SK-N-SH (cell line): ENCODE measurements around the gene CRIP1. TPM values are rescaled to one million over a fixed set of nuclear protein-coding genes. Genes with fewer than 3 reads are reported as not detected.

Source experiments
- CTCF ChIA-PET: fragments of 300-600, 350-600 bp; formaldehyde crosslinking; extraction: SDS; loops from one replicate; lab custom pipeline; 2021; lab: Yijun Ruan, JAX
- POLR2A ChIA-PET: fragments of 350-600 bp; sonication (Branson Sonifier 250); formaldehyde crosslinking; extraction: SDS; loops from one replicate; lab custom pipeline; 2020; ENCODE audit warnings: antibody characterized with exemption, inconsistent platforms; lab: Yijun Ruan, JAX
- DNase-seq: peaks from one replicate; pipeline ENCODE4 v3.0.0; 2012
- H2AFZ ChIP-seq: fragments of 200-600 bp; sonication (generic); 2 replicates; pipeline ENCODE4 v1.8.1; 2016; ENCODE audit warnings: antibody characterized with exemption, mild to moderate bottlenecking, low read depth
- H3F3A ChIP-seq: fragments of 200-600 bp; sonication (generic); replicated peaks from 2 replicates; pipeline ENCODE3; 2016; ENCODE audit warnings: antibody characterized with exemption, mild to moderate bottlenecking; ENCODE audit not compliant: insufficient read depth
- H3K27ac ChIP-seq, 2 experiments: fragments of 200-500 bp in 1 of 2; fragments of 200-600 bp in 1 of 2; sonication (Bioruptor generic) in 1 of 2; sonication (generic), shearing (Covaris generic) in 1 of 2; 2 replicates each; pipeline versions ENCODE4 v1.5.1 to v1.6.1; 2014 to 2016; ENCODE audit warnings: low read depth in 2 of 2, inconsistent platforms in 1 of 2, low read length in 1 of 2, mild to moderate bottlenecking in 1 of 2, mixed read lengths in 1 of 2
- H3K27me3 ChIP-seq: fragments of 200-600 bp; sonication (generic), shearing (Covaris generic); 2 replicates; pipeline ENCODE4 v1.6.1; 2016; ENCODE audit warnings: mixed run types; ENCODE audit not compliant: insufficient read depth
- H3K36me3 ChIP-seq, 2 experiments: fragments of 200-500 bp in 1 of 2; fragments of 200-600 bp in 1 of 2; sonication (Bioruptor generic) in 1 of 2; sonication (generic) in 1 of 2; replicated peaks in 1 of 2; 2 replicates each; pipeline versions ENCODE3 to v1.5.1; 2014 to 2016; ENCODE audit warnings: low read length in 1 of 2, mild to moderate bottlenecking in 1 of 2; ENCODE audit not compliant: insufficient read depth in 2 of 2, control insufficient read depth in 1 of 2
- H3K4me1 ChIP-seq, 2 experiments: fragments of 200-500 bp in 1 of 2; fragments of 200-600 bp in 1 of 2; sonication (Bioruptor generic) in 1 of 2; sonication (generic), shearing (Covaris generic) in 1 of 2; 2 replicates each; pipeline versions ENCODE4 v1.5.1 to v1.6.1; 2014 to 2016; ENCODE audit warnings: low read depth in 1 of 2, low read length in 1 of 2, mixed run types in 1 of 2; ENCODE audit not compliant: insufficient read depth in 2 of 2, control insufficient read depth in 1 of 2
- H3K4me2 ChIP-seq: fragments of 200-600 bp; sonication (generic), shearing (Covaris generic); 2 replicates; pipeline ENCODE4 v1.6.1; 2017; ENCODE audit warnings: mixed run types
- H3K4me3 ChIP-seq, 2 experiments: fragments of 200-500 bp in 1 of 2; fragments of 200-600 bp in 1 of 2; sonication (Bioruptor generic) in 1 of 2; sonication (generic), shearing (Covaris generic) in 1 of 2; 2 replicates each; pipeline versions ENCODE4 v1.5.1 to v1.8.1; 2014 to 2016; ENCODE audit warnings: low read depth in 2 of 2, inconsistent platforms in 1 of 2, low read length in 1 of 2, mild to moderate bottlenecking in 1 of 2, mixed read lengths in 1 of 2, moderate library complexity in 1 of 2
- H3K79me2 ChIP-seq: fragments of 200-600 bp; sonication (generic); 2 replicates; pipeline ENCODE4 v1.8.1; 2017; ENCODE audit warnings: mild to moderate bottlenecking; ENCODE audit not compliant: insufficient read depth
- H3K9ac ChIP-seq: fragments of 200-600 bp; sonication (generic); 2 replicates; pipeline ENCODE4 v1.6.1; 2017; ENCODE audit warnings: mixed run types
- H3K9me2 ChIP-seq: fragments of 200-600 bp; sonication (generic); 2 replicates; pipeline ENCODE4 v1.6.1; 2017; ENCODE audit warnings: mixed run types
- H3K9me3 ChIP-seq: fragments of 200-600 bp; sonication (generic); 2 replicates; pipeline ENCODE4 v1.6.1; 2017; ENCODE audit warnings: mixed run types, mild to moderate bottlenecking, moderate library complexity
- H4K20me1 ChIP-seq: fragments of 200-600 bp; sonication (generic); 2 replicates; pipeline ENCODE4 v1.6.1; 2017; ENCODE audit warnings: mild to moderate bottlenecking, mixed run types; ENCODE audit not compliant: insufficient read depth
- CTCF ChIP-seq: fragments of 200-600 bp; sonication (generic); IDR thresholded peaks from 2 replicates; pipeline ENCODE4 v1.6.1; 2017; ENCODE audit warnings: antibody characterized with exemption, mild to moderate bottlenecking, moderate library complexity
- RAD21 ChIP-seq: IDR thresholded peaks from 2 replicates; pipeline ENCODE4 v1.6.1; 2012; ENCODE audit warnings: mild to moderate bottlenecking, low read length
- SMC3 ChIP-seq: IDR thresholded peaks from 2 replicates; pipeline ENCODE4 v1.6.1; 2012; ENCODE audit warnings: low read depth, low read length, improper control_type of control experiment
- TAF1 ChIP-seq: IDR thresholded peaks from 2 replicates; pipeline ENCODE4 v1.6.1; 2012; ENCODE audit warnings: low read depth, mild to moderate bottlenecking, low read length, moderate library complexity, borderline replicate concordance
- WGBS: methylation state at CpG from one replicate; pipeline ENCODE4 v1.1.6; 2017; ENCODE audit warnings: low lambda C conversion rate; 5-methylcytosine and 5-hydroxymethylcytosine counted together
- polyA plus RNA-seq, 3 experiments: library from polyadenylated mRNA; depleted of rRNA; stranded (reverse); fragments of >200 nt; gene quantifications; 2 replicates each; pipeline ENCODE4 v1.2.3, GENCODE V29; 2012

Gene CRIP1
- polyA plus RNA-seq, 1 of the 3 experiments (the other 2 are of a cell fraction) = 0.72 TPM

GRCh38 chr14:105537580-105538474 lies 51.1 kb downstream of the CRIP1 start:
- Histone ChIP-seq H3K4me1 (no peaks in the 10 kb centered on the region; a peak in 1 of 4 replicates), H3K4me3 (no peak overlapping the region; a peak in 1 of 4 replicates), H4K20me1 (no peaks in the 10 kb centered on the region), H3F3A (no peaks in the 10 kb centered on the region)
- CTCF ChIA-PET = interaction anchor here (0.6 to 3.6 kb wide), 23 partner anchors 9 to 508 kb away, joined by 3 to 27 read pairs (median 4); partner anchors contain the start of gene TMEM121
- TF ChIP-seq CTCF = peak; percentile 83
- TF ChIP-seq SMC3 = 0 out of 2 replicates have a peak, but pooled peaks have one; percentile 23
- no peak for TF ChIP-seq TAF1
- peak; percentile 52 for TF ChIP-seq RAD21
- TF ChIP-seq, all 33 proteins: peak for 3
- Histone ChIP-seq H3K9ac (no peak overlapping the region), H3K9me3 (no peaks in the 10 kb centered on the region), H3K4me2 (peak overlapping the region; percentile 59), H3K27me3 (peaks cover 5% of the 10 kb centered on the region; the same call in 1 of the 2 replicates), H3K9me2 (no peaks in the 10 kb centered on the region), H3K79me2 (no peaks in the 10 kb centered on the region), H2AFZ (peak overlapping the region; percentile 72; the same call in 1 of the 2 replicates), H3K27ac (no peak overlapping the region), H3K36me3 (no peaks in the 10 kb centered on the region)
- 18% methylated on average over 19 of the region's 30 CpGs for WGBS
- DNase-seq = peak; percentile 95
- POLR2A ChIA-PET = no interaction called here

Other genes with a start within 250 kb of the CRIP1 start
- gene BTBD6, start 238.4 kb upstream of the CRIP1 start, polyA plus RNA-seq (2012; rRNA removed) = 20.9 and 21.0 TPM in 2 replicates
- gene BRF1, start 185.9 kb upstream of the CRIP1 start, polyA plus RNA-seq (2012; rRNA removed) = 10.2 and 15.7 TPM in 2 replicates
- gene PACS2, start 172.1 kb upstream of the CRIP1 start, polyA plus RNA-seq (2012; rRNA removed) = 27.4 and 42.7 TPM in 2 replicates
- gene TEX22, start 88.3 kb upstream of the CRIP1 start, polyA plus RNA-seq (2012; rRNA removed) = 0.26 and 0.29 TPM in 2 replicates
- gene MTA1, start 67.1 kb upstream of the CRIP1 start, polyA plus RNA-seq (2012; rRNA removed) = 74.8 and 96.3 TPM in 2 replicates
- 219 and 335 TPM in 2 replicates for gene CRIP2, start 12.1 kb upstream of the CRIP1 start, polyA plus RNA-seq (2012; rRNA removed)
- gene TEDC1, start 4.4 kb downstream of the CRIP1 start, polyA plus RNA-seq (2012; rRNA removed) = 10.9 and 13.4 TPM in 2 replicates
- gene TMEM121, start 39.7 kb downstream of the CRIP1 start, polyA plus RNA-seq (2012; rRNA removed) = 7.2 and 9.1 TPM in 2 replicates